WI38 (cell line): ENCODE results near the gene ARV1.
"Not testable (repeated sequence)": the region's sequence is repeated elsewhere in the genome, so short reads cannot be mapped to it uniquely, and the experiment has no call there.

ENCODE experiments used
- H3K4me3 ChIP-seq: 2 replicates; pipeline ENCODE4 v1.5.1; 2011; ENCODE audit warnings: low read depth, mild to moderate bottlenecking, control low read depth, low read length
- TF ChIP-seq, protein P1 (sequence below): IDR thresholded peaks from 2 replicates; pipeline ENCODE4 v1.5.1; 2012; ENCODE audit warnings: low read depth, mild to moderate bottlenecking, control low read depth, low read length

ARV1 gene

GRCh38 chr1:231046730-231047395 lies 68.0 kb downstream of the ARV1 start:
- TF ChIP-seq, protein P1, sequence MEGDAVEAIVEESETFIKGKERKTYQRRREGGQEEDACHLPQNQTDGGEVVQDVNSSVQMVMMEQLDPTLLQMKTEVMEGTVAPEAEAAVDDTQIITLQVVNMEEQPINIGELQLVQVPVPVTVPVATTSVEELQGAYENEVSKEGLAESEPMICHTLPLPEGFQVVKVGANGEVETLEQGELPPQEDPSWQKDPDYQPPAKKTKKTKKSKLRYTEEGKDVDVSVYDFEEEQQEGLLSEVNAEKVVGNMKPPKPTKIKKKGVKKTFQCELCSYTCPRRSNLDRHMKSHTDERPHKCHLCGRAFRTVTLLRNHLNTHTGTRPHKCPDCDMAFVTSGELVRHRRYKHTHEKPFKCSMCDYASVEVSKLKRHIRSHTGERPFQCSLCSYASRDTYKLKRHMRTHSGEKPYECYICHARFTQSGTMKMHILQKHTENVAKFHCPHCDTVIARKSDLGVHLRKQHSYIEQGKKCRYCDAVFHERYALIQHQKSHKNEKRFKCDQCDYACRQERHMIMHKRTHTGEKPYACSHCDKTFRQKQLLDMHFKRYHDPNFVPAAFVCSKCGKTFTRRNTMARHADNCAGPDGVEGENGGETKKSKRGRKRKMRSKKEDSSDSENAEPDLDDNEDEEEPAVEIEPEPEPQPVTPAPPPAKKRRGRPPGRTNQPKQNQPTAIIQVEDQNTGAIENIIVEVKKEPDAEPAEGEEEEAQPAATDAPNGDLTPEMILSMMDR: no peak
- no peak overlapping the region for H3K4me3 ChIP-seq

- H3K4me3 ChIP-seq: not testable (repeated sequence)
Measured at GRCh38 chr1:231047529-231047928, 68.6 kb downstream of the ARV1 start.

DNA sequence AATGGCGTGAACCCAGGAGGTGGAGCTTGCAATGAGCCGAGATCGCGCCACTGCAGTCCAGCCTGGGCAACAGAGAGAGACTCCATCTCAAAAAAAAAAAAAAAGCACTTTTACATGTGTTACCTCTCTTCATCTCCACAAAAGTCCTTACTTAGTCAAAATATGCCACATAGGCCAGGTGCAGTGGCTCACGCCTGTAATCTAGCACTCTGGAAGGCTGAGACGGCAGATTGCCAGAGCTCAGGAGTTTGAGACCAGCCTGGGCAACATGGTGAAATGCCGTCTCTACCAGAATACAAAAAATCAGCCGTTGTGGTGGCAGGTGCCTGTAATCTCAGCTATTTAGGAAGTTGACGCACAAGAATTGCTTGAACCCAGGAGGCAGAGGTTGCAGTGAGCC lies 69.5 kb downstream of the ARV1 start:
- not testable (repeated sequence) for H3K4me3 ChIP-seq

- TF ChIP-seq, protein P1: no peak
- H3K4me3 ChIP-seq: no peak overlapping the region
Measured at GRCh38 chr1:231049121-231049979, 70.5 kb downstream of the ARV1 start.
